ENCODE data around the gene EPB41L4B.

The EPB41L4B gene

GRCh38 chr9:109301012-109301411 lies 19.8 kb downstream of the EPB41L4B start:
- Histone ChIP-seq H3K4me3 (ENCODE audit: low read length, poor library complexity, severe bottlenecking) (no peak overlapping the region), H3K9ac (ENCODE audit: low read depth, low read length, poor library complexity, severe bottlenecking) (no peak overlapping the region), H3K9me3 (ENCODE audit: insufficient read depth, low read depth, low read length) (no peaks in the 10 kb centered on the region), H3K36me3 (ENCODE audit: insufficient read depth, low read length) (no peaks in the 10 kb centered on the region), H3K4me1 (ENCODE audit: insufficient read depth, low read length, poor library complexity, severe bottlenecking) (no peaks in the 10 kb centered on the region), H3K27me3 (ENCODE audit: insufficient read depth, low read length, poor library complexity, severe bottlenecking) (no peaks in the 10 kb centered on the region), H3K79me2 (ENCODE audit: insufficient read depth, low read length) (no peaks in the 10 kb centered on the region), H3K4me2 (ENCODE audit: low read depth, low read length, poor library complexity, severe bottlenecking) (no peak overlapping the region), H3K9me2 (replicated peaks; ENCODE audit: low read depth, low read length) (no peaks in the 10 kb centered on the region), H4K20me1 (ENCODE audit: insufficient read depth, low read length, poor library complexity, severe bottlenecking) (no peaks in the 10 kb centered on the region), H3F3A (ENCODE audit: low read depth) (no peaks in the 10 kb centered on the region), H2AFZ (ENCODE audit: low read length) (no peak overlapping the region)
- TF ChIP-seq EZH2phosphoT487 (IDR thresholded peaks at IDR 0.05; ENCODE audit: borderline replicate concordance) (no peak), CTCF (conservative IDR thresholded peaks at IDR 0.05; ENCODE audit: low read length) (no peak)

DNA sequence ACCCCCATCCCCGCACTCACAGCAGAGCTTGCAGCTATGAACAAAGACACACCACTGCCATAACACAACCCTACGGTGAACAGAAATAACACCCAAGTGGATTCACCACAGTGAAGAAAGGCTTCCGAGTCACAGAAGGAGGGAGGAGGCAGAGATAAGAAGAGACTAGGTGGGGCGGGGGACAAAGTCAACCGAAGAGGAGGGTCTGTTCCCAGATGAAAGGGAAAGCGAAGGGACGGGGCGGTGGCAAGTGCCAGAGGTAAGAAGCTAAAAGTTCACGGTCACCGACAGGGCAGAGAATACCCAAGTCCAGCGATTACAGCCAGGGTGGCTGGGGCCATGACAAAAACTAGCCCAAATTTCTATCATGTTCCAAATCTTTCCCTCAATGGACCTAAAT lies 21.0 kb downstream of the EPB41L4B start:
- no peaks in the 10 kb centered on the region for H3K27me3 ChIP-seq (ENCODE audit: insufficient read depth, low read length, poor library complexity, severe bottlenecking)
- H3K79me2 ChIP-seq (ENCODE audit: insufficient read depth, low read length): no peaks in the 10 kb centered on the region
- no peaks in the 10 kb centered on the region for H4K20me1 ChIP-seq (ENCODE audit: insufficient read depth, low read length, poor library complexity, severe bottlenecking)

DNA sequence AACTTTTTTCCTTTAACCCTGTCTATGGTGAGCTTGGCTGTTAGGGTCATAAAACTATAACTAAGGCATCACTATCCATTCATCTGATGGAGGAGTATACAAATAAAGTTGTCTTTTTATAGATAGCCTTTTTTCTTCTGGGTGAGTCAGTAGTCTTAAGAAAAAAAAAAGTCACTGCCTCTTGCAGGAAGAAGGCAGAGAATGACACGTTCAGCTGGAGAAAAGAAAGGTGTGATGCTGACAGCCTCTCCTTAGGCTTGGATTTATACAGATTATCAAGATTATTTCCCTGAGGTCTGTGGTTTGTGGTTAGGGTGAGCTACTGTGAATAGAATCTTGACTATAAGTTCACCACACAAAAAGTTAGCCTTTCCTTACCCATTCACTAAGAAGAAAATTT lies 23.0 kb downstream of the EPB41L4B start:
- H3K9me3 ChIP-seq (ENCODE audit: insufficient read depth, low read depth, low read length): no peaks in the 10 kb centered on the region
- no peak overlapping the region for H3K9ac ChIP-seq (ENCODE audit: low read depth, low read length, poor library complexity, severe bottlenecking)
- H3K4me3 ChIP-seq (ENCODE audit: low read length, poor library complexity, severe bottlenecking): no peak overlapping the region
- TF ChIP-seq EZH2phosphoT487 (IDR thresholded peaks at IDR 0.05; ENCODE audit: borderline replicate concordance) (no peak), CTCF (conservative IDR thresholded peaks at IDR 0.05; ENCODE audit: low read length) (no peak)
- H2AFZ ChIP-seq (ENCODE audit: low read length): no peak overlapping the region
- no peaks in the 10 kb centered on the region for H4K20me1 ChIP-seq (ENCODE audit: insufficient read depth, low read length, poor library complexity, severe bottlenecking)
- no peaks in the 10 kb centered on the region for H3F3A ChIP-seq (ENCODE audit: low read depth)
- H3K4me2 ChIP-seq (ENCODE audit: low read depth, low read length, poor library complexity, severe bottlenecking): no peak overlapping the region
- no peaks in the 10 kb centered on the region for H3K36me3 ChIP-seq (ENCODE audit: insufficient read depth, low read length)
- no peaks in the 10 kb centered on the region for H3K27me3 ChIP-seq (ENCODE audit: insufficient read depth, low read length, poor library complexity, severe bottlenecking)
- no peaks in the 10 kb centered on the region for H3K9me2 ChIP-seq (replicated peaks; ENCODE audit: low read depth, low read length)
- H3K4me1 ChIP-seq (ENCODE audit: insufficient read depth, low read length, poor library complexity, severe bottlenecking): no peaks in the 10 kb centered on the region
- no peaks in the 10 kb centered on the region for H3K79me2 ChIP-seq (ENCODE audit: insufficient read depth, low read length)

More for the DNA sequence above, 21.0 kb downstream of the EPB41L4B start:
- Histone ChIP-seq H3F3A (ENCODE audit: low read depth) (no peaks in the 10 kb centered on the region), H3K4me1 (ENCODE audit: insufficient read depth, low read length, poor library complexity, severe bottlenecking) (no peaks in the 10 kb centered on the region), H3K4me2 (ENCODE audit: low read depth, low read length, poor library complexity, severe bottlenecking) (no peak overlapping the region), H3K4me3 (ENCODE audit: low read length, poor library complexity, severe bottlenecking) (no peak overlapping the region), H3K9me2 (replicated peaks; ENCODE audit: low read depth, low read length) (no peaks in the 10 kb centered on the region), H3K9ac (ENCODE audit: low read depth, low read length, poor library complexity, severe bottlenecking) (no peak overlapping the region), H2AFZ (ENCODE audit: low read length) (no peak overlapping the region), H3K36me3 (ENCODE audit: insufficient read depth, low read length) (no peaks in the 10 kb centered on the region), H3K9me3 (ENCODE audit: insufficient read depth, low read depth, low read length) (no peaks in the 10 kb centered on the region)
- TF ChIP-seq CTCF (conservative IDR thresholded peaks at IDR 0.05; ENCODE audit: low read length): no peak
- TF ChIP-seq EZH2phosphoT487 (IDR thresholded peaks at IDR 0.05; ENCODE audit: borderline replicate concordance): no peak
